Bronchial epithelial cell (primary cell): ENCODE measurements around the gene TUBB6. TPM values are rescaled to one million over a fixed set of nuclear protein-coding genes. Genes with fewer than 3 reads are reported as not detected.

Source experiments
- DNase-seq: peaks from one replicate; pipeline ENCODE4 v3.0.0-alpha.2; 2010; ENCODE audit warnings: low read depth
- FAIRE-seq: peaks from 2 replicates; lab custom pipeline; 2011; peaks lifted over from hg19 to GRCh38; lab: Jason Lieb, UNC
- H3K27me3 ChIP-seq: 2 replicates; pipeline ENCODE4 v1.5.1; 2011; ENCODE audit warnings: low read length; ENCODE audit not compliant: control insufficient read depth, insufficient read depth
- H3K36me3 ChIP-seq: 2 replicates; pipeline ENCODE4 v1.5.1; 2011; ENCODE audit warnings: low read length; ENCODE audit not compliant: control insufficient read depth, insufficient read depth
- H3K4me3 ChIP-seq: 2 replicates; pipeline ENCODE4 v1.5.1; 2011; ENCODE audit warnings: mild to moderate bottlenecking, low read depth, low read length, control low read depth
- CTCF ChIP-seq: IDR thresholded peaks from 2 replicates; pipeline ENCODE4 v1.5.1; 2011; ENCODE audit warnings: mild to moderate bottlenecking, moderate library complexity, low read length, control low read depth, inconsistent platforms; ENCODE audit not compliant: insufficient read depth, severe bottlenecking
- total RNA-seq: library from RNA; depleted of rRNA; stranded (reverse); fragments of >200 nt; gene quantifications from 2 replicates; pipeline ENCODE4 v1.2.1, GENCODE V29; 2014

TUBB6 gene
- total RNA-seq, 1 donor from 2014 or later, result 468 TPM

- DNase-seq (no peak), FAIRE-seq (no peak)
- no peaks in the 10 kb centered on the region for H3K27me3 ChIP-seq
- H3K4me3 ChIP-seq, result no peak overlapping the region
- peaks cover 33% of the 10 kb centered on the region for H3K36me3 ChIP-seq
- no peak for TF ChIP-seq CTCF
Measured at GRCh38 chr18:12318857-12319256, 10.8 kb downstream of the TUBB6 start.

DNA sequence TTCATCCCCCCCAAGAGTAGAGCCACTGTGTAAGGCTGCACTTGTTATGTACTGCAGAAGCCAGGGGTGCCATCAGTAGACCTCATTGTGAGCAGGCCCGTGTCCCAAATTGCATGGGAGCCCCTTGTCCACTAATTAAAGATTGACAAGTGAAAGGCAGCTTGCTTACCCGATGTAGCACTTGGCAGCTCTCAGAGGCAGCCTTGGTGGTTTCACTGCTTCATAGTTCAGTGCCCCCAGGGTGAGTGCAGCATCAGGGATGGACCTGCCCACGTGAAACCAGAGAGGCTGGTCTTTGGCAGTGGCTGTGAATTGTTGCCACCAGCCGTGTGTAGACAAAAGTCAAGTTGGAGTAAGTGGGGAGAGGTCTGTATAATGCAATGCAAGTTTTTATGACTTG is 13.3 kb downstream of the TUBB6 start:
- no peak for TF ChIP-seq CTCF
- DNase-seq, result no peak
- Histone ChIP-seq H3K4me3 (no peak overlapping the region), H3K27me3 (no peaks in the 10 kb centered on the region), H3K36me3 (peaks cover 30% of the 10 kb centered on the region)
- no peak for FAIRE-seq

GRCh38 chr18:12324991-12325725 is 17.1 kb downstream of the TUBB6 start:
- DNase-seq, result no peak
- TF ChIP-seq CTCF, result no peak

DNA sequence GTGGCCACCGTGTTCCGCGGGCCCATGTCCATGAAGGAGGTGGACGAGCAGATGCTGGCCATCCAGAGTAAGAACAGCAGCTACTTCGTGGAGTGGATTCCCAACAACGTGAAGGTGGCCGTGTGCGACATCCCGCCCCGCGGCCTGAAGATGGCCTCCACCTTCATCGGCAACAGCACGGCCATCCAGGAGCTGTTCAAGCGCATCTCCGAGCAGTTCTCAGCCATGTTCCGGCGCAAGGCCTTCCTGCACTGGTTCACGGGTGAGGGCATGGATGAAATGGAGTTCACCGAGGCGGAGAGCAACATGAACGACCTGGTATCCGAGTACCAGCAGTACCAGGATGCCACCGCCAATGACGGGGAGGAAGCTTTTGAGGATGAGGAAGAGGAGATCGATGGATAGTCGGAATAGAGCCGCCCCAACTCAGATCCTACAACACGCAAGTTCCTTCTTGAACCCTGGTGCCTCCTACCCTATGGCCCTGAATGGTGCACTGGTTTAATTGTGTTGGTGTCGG is 17.7 kb downstream of the TUBB6 start:
- DNase-seq (no peak), FAIRE-seq (no peak)
- Histone ChIP-seq H3K4me3 (no peak overlapping the region), H3K27me3 (no peaks in the 10 kb centered on the region), H3K36me3 (peaks cover 30% of the 10 kb centered on the region)
- TF ChIP-seq CTCF, result no peak

More at GRCh38 chr18:12324991-12325725, 17.1 kb downstream of the TUBB6 start:
- Histone ChIP-seq H3K36me3 (peaks cover 30% of the 10 kb centered on the region), H3K27me3 (no peaks in the 10 kb centered on the region), H3K4me3 (no peak overlapping the region)
- FAIRE-seq, result no peak

- TF ChIP-seq CTCF, result no peak
- H3K27me3 ChIP-seq, result no peaks in the 10 kb centered on the region
- FAIRE-seq, result no peak
- H3K36me3 ChIP-seq, result peaks cover 27% of the 10 kb centered on the region
- DNase-seq, result no peak
- no peak overlapping the region for H3K4me3 ChIP-seq
Measured at GRCh38 chr18:12326711-12327460, 18.8 kb downstream of the TUBB6 start.
